Myocyte (in vitro differentiated cells): ENCODE results near the gene PCDH1. TPM values are rescaled to one million over a fixed set of nuclear protein-coding genes. Genes with fewer than 3 reads are reported as not detected.
"Not testable (repeated sequence)": the region's sequence is repeated elsewhere in the genome, so short reads cannot be mapped to it uniquely, and the experiment has no call there.

ENCODE experiments used
- DNase-seq: peaks from one replicate; pipeline ENCODE4 v3.0.0-alpha.2; 2012; ENCODE audit warnings: low read depth
- total RNA-seq: library from RNA; depleted of rRNA; stranded (reverse); fragments of >200 nt; gene quantifications from 2 replicates; pipeline ENCODE4 v1.2.3, GENCODE V29; 2014

Gene PCDH1
- total RNA-seq, 1 donor from 2014 or later, result 0.11 TPM

DNA sequence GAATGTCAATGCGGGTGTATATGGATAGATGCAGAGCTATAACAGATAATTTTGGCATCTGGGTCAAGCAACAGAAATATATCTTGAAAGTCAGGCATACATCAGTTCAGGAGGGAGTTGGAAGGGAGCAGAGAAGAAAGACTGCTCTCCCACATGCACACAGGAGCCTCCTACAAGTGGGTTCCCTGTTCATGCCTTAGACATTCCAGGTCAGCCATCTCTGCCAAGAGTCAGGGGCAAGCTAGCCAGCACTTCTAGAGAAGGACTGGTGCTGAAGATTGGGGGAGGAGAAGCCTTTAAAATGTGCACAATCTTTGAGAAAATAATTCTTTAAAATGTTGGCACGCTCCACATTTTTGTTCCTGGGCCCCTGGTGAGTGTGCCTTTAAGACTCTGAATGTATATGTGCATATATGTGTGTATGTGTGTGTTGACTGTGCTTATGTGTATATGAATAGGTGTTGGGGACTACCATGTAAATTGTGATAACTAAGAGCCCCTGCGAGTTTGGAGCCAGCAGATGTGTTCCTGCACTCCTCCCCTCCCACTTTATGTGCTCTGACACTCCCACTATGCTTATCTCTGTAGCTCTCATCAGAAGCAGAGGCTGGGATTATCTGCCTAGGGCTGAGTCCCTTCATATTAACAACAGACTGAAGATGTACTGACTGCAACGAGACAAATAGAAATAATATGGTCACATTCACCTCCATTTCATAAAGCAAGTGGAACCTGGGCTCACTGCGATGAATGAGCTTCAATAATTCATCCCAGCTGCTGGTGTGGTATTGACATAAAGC is 24.0 kb upstream of the PCDH1 start:
- no peak for DNase-seq

GRCh38 chr5:141898448-141899049 is 20.3 kb upstream of the PCDH1 start:
- no peak for DNase-seq

DNA sequence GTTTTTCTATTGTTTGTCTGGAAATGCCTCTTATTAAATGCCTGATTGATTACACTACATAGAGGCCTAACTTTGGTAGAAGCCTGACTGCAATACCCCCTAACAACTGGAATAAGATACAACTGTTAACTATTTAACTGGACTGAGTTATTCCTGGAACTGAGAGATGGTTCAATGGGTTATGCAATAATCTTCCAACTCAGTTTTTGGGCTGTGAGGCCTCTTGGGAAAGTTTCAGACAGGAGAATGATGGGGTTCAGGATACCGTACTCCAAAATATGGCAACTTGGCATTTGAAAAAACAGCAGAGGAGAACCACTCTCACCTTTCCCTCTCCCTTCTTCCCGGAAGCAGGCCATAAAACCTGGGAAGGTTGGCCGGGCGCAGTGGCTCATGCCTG is 19.2 kb upstream of the PCDH1 start:
- DNase-seq, result no peak

GRCh38 chr5:141890429-141890828 is 12.2 kb upstream of the PCDH1 start:
- DNase-seq, result not testable (repeated sequence)

DNA sequence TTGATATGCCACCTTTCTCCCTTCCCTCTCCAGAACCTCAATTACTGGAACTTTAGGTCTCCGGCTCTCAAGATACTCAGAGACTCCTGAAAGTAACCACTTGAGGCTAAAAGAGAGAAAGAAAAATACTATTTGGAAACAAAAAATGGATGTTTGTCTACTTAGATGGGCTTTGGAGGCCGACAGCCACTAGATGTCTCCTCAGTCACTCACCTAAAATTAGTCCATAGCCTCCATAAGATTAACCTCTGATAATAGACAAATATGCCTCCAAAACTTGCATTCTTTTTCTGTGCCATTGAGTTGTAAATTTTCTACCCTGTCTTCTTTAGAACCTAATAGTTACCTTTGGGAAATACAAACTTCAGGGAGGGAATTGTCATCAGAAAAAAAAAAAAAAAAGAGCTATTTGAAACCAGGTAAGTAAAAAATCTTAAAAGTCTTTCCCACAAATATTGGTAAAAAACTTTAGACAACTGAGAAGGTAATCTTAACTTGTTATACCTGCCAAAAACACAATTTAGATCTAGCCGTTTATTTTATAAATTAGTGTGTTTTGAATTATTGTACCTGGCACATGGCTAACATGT is 11.2 kb upstream of the PCDH1 start:
- peak; percentile 16 for DNase-seq

DNA sequence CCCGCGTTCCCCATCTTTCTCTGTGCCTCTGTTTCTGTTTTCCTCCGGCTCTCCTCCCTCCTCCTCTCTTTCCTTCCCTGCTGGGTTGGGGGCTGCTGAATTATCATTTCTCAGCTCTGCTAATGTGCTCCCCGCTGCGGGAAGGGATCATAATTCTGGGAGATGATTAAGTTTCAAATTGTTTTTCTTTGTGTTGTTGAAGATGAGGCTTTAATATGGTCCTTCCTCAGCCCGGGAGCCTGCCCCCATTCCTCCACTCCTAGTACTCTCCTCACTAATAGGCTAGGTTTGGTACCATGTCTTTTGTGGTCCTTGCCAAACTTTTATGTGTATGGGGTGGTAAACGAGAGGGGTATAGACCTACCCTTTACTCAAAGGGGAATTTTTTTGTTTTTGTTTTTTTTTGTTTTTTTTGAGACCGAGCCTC is 5.7 kb upstream of the PCDH1 start:
- no peak for DNase-seq

DNA sequence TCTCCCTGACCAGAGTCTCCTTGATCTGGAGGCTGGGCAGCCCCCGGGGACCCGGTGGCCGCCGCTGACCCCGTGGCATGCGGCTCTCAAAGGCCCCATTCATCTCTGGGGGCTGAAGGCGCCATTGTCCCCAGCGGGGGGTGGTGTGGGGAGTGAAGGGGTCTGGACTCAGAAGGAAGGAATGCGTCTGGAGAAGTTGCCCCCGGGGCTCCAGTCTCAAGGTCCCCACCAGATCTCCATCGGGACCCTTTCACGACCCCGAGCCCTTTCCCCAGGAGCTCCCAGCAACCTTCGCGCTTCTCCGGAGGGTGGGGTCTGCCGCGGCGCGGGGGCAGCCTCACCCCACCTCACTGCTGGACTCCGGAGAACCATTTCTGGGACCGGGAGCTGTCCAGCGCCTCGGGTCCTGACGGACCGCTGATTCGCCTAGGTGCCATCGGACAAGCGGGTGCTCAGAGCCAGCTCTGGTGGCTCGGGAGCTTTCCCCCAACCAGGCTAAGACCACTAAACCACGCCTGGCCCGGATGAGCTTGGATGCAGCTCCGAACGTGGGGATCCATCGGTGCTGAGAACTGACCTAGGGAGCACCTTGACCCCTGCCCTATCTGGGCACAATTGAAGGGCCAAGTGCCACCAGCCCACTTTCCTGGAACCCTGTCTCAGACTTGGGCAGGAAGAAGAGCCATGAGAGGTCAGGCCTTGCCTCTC is 5.1 kb upstream of the PCDH1 start:
- peak; percentile 49 for DNase-seq

DNA sequence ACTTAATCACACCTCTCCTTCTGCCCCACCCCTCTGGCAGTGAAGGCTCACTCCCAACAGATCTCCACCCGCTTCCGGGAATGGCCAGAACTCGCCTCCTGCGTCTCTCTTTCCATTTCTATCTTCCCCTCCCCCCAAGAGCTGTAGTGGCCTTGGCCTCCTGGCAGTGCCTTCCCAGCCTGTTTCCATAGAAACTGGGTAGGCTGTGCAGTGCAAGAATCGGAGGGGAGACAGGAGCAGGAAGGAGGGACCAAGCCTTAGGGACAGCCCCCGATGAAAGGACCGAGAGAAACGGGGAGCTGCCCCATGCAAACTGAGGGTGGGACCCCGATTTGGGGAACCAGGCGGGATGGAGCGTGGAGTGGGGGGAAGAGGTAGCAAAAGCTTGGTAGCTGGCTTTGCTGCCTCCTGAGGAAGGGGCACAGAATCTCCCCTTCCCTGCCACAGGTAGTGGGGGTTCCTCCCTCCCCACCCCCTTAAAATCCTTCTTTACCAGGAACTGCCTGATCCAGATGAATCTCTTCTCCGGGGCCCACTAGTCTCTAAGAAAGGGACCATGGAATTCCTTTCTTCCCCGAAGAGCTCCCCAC is 4.5 kb upstream of the PCDH1 start:
- no peak for DNase-seq

GRCh38 chr5:141881886-141882285 is 3.7 kb upstream of the PCDH1 start:
- no peak for DNase-seq

DNA sequence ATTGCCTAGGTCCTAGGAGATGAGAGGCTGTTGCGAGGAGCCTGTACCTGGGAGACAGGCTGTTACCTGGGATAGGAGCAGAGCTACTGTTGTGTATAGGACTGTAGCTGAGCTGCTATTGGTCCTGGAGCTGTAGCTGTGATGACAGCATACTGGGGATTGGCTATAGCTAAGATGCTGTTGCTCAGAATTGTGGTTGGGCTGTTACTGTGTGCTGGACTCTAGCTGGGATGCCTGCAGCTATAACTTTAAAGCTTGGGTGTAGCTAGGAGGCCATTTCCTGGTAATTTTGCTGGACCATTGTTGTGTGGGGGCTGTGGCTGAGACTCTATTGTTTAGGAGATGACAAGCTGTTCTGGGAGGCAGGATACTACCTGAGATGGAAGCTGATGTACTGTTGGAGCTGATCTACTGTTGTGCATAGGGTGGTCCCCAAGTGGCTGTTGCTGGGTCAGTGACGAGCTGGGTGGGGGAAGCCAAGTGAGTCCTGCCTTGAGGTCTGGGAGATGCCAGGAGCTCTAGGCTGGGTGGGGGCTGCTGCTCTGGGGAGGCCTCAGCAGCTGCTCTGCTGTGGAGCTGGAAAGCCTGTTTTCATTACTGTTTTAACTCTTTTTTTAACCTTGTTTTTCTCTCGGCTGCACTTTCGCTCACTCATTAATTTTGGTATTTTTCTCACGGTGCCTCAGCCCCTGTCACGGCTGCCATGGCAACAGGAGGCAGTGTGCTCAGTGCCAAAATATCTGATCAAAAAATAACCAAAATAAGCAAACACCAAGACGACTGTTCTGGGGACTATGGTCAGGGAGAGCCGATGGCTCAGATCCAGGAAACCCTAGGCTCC is 3.0 kb upstream of the PCDH1 start:
- no peak for DNase-seq

- no peak for DNase-seq
Measured at GRCh38 chr5:141879941-141880738, 1.9 kb upstream of the PCDH1 start.

GRCh38 chr5:141879426-141879759 is 1.2 kb upstream of the PCDH1 start:
- DNase-seq, result no peak

DNA sequence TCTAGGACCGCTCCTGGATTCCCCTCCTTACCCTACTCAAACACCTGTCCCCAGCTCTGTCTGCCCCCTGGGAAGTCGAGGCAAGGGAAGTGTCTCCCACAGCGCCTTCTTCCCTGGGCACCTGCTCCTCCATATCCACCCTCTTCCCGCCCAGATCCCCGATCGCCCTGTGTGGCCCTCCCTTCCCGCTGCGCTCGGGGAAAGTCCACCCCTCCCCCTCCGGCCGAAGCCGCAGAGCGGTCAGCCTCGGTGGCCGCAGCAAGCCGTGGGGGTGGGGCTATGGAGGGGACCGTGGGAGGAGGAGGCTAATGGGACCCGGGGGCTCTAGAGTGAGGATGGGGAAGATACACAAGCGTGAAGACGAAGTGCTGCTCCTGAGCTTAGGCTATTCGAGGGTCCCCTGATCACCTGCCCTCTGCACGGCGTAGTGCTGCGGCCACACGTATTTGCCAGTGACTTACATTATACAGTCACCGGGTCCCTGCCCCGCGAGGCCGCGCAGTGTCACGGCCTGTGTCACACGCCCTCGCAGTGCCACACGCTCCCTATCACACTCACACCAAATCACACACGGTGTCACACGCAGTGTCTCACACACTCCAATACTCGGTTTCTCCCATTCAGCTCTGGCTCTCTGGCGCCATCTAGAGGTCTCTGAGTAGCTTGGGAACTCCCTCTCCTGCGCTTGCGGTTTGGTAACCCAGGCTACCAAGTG is 658 bp upstream of the PCDH1 start:
- DNase-seq, result peak; percentile 98

- no peak for DNase-seq
Measured at GRCh38 chr5:141877356-141878185, 639 bp downstream of the PCDH1 start.

- no peak for DNase-seq
Measured at GRCh38 chr5:141876628-141877355, 1.4 kb downstream of the PCDH1 start.

DNA sequence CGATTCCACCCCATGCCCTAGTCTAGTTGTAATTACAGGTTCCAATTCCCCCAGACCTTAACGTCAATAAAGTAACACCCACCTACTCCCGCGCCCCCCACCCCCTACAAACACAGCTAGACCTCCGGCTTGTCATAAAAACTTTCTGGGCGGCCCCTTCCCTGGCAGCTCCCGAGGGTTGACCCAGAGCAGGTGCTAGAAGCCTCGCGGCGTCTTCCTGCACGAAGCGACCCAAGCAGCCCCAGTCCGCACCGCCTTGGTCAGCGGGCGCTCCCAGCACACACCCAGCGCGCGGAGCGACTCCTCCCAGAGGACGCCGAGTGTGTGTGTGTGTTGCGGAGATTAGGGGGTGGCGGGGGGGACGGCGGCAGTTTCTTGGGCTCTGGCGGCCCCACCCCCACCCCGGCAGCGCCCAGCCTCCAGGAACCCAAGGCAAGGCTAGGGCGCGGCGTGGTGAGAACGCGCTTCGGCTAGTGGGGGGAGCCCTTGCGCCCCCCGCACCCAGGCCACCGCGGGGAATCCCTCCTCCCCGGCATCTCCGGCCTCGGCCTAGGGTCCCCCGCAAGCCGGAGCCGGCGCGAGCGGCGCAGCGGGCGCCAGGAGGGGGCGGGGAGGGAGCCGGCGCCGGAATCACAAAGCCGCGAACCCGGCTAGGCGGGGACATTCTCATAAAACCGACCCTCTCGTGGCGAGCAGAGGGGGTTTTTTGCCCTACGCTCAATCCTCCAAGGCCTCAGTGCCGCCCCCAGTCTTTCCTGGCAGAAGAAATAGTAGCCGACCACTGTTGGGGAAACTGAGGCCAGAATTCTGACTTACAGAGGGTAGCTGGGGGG is 2.2 kb downstream of the PCDH1 start:
- no peak for DNase-seq
